ENCODE measurements around the gene PADI4.
A peak's percentile ranks its signal among the peaks of the same experiment; 100 is the strongest.

Gene PADI4

DNA sequence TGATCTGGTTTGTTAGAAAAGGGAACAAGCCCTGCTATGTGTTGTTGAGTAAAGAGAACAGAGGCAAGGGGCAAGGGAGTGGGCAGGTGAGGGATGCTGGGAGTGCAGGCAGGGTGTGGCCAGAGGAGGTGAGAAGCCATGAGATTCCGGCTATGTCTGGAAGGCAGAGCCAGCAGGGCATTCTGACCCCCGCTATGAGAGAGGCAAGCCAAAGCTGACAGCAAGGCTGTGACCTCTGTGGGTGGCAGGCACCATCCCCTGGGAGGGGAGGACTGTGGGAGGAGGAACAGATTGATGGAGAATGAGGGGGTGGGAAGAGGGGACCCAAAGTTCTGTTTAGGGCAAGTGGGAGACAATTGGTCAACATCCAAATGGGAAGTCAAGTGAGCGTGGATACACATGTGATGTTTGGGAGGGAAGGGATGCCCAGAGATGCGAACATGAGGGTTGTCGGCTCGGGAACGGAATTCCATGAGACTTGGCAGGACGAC lies 44.5 kb downstream of the PADI4 start:
- no peak for DNase-seq

DNA sequence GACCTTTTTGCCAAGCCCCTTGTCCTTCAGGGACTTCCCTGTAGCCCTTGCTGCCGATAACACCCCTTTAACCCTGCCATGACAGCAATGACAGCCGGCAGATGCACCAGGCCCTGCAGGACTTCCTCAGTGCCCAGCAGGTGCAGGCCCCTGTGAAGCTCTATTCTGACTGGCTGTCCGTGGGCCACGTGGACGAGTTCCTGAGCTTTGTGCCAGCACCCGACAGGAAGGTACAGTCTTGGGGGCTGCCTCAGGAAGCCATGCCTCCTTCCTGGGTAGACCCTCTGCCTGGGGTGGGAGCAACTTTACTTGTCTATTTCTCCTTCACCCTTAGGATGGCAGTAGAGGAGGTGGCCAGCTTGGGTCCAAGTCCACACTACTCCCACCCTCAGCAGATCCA lies 47.9 kb downstream of the PADI4 start:
- no peak for DNase-seq

DNA sequence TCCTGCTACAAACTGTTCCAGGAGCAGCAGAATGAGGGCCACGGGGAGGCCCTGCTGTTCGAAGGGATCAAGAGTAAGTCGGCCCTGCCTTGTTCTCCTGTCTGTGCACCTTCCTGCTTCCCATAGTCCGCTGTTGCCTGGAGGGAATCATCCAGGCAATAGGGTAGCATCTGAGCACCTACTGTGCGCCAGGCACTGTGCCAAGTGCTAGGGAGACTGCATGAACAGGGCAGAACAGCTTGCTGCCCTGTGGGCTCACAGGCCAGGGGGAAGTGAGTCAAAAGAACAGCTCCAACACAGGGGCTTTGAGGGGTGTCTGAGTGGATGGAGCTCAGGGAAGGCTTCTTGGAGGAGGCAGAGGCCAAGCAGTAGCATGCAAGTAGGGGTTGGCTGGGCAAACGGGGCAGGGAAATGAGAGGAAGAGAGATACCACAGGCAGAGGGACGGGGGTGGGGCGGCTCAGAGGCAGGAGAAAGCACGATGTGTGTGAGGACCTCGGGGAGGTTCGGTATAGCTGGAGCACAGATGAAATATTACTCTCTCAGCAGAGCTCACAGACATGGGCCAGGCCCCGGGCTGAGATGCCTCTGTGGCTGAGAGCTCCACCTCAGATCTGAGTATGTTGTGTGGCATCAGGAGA lies 48.5 kb downstream of the PADI4 start:
- DNase-seq = no peak

DNA sequence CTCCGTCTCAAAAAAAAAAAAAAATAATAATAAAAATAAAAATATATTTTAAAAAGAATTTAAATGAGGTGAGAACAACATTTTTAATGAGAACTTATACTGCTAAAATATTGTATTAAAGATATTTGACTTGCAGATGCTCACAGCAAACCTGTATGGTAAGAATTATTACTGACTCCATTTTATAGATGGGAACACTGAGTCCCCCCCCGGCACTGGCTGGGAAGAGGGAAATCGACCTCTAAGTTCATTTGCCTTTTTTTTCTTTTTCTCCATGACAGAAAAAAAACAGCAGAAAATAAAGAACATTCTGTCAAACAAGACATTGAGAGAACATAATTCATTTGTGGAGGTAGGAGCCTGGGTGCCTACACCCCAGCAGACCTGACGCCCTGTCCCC lies 50.6 kb downstream of the PADI4 start:
- no peak for DNase-seq

DNA sequence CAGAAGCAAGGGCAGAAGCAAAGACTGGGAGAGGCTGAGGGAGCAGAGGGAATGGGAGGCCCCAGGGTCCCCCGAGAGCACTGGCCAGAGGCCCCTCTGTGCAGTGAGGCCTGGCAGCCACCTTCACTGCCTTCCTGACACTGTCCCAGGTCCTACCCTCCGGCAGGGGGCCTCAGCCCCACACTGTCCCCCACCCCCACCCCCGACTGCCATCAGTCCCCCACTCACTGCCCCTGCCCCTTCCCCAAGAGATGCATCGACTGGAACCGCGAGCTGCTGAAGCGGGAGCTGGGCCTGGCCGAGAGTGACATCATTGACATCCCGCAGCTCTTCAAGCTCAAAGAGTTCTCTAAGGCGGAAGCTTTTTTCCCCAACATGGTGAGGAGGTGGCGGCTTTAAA lies 51.0 kb downstream of the PADI4 start:
- DNase-seq = no peak

DNA sequence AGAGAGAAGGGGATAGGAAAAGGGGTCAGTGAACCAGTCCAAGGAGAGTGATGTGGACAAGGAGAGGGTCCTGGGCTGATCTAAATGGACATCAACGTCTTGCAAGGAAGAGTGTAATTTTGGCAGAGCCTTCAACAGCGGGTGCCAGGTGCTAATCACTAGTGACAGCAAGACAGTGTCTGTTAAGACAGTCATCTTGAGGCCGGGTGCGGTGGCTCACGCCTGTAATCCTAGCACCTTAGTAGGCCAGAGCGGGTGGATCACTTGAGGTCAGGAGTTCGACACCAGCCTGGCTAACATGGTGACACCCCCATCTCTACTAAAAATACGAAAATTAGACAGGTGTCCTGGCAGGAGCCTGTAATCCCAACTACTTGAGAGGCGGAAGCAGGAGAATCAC lies 51.8 kb downstream of the PADI4 start:
- DNase-seq = no peak

DNA sequence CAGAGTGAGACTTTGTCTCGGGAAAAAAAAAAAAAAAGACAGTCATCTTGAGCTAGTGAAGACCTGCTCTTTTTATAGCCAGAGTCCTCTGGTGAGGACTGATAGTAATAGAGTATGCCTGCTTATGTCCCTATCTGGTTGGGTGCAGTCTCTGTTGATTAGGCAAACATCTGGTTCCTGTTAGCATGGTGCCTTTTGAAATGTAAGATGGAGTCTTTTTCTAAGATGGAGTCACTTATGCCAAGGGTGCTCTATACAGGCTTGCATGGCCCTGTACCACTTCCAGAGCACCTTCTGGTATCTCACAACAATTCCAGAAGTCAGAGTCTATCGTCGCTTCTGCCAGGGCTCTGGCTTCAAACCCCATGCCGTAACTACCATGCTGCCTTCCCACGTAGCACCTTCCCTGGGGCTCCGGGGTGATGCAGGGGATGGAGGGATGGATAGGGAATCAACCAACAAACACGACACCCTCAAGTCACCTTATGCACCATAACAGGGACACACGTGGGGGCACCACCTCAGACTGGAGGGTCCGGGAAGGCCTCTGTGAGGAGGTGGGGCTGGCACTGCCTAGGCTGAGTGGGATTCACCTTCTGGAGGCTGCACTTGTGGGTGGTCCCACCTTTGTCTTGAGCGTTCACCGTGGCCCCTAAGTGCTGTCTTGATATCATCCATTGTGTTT lies 52.4 kb downstream of the PADI4 start:
- no peak for DNase-seq

DNA sequence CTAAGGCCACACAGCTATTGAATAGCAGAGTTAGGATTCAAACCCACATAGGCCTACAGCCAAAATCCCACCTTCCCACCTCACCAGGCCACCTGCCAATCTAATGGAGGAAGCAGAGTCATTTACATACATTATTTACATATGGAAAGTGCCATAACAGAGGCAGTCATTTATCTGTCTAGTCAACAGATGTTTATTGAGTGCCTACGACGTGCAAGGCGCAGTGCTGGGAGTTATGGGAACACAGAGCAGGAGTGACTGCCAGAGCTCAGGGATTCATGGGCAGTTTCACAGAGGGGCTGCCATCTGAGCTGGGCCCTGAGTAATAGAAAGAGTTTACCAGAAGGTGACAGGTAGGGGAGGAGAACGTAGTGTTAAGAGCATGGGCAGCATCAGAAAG lies 53.7 kb downstream of the PADI4 start:
- no peak for DNase-seq

DNA sequence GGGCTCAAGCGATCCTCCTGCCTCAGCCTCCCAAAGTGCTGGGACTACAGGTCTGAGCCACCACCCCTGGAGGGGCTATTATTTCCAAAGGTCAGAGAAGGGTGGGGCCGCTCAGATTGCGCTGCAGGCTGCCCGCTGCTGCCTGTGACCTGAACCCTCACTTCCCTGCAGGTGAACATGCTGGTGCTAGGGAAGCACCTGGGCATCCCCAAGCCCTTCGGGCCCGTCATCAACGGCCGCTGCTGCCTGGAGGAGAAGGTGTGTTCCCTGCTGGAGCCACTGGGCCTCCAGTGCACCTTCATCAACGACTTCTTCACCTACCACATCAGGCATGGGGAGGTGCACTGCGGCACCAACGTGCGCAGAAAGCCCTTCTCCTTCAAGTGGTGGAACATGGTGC lies 55.4 kb downstream of the PADI4 start:
- DNase-seq = no peak

DNA sequence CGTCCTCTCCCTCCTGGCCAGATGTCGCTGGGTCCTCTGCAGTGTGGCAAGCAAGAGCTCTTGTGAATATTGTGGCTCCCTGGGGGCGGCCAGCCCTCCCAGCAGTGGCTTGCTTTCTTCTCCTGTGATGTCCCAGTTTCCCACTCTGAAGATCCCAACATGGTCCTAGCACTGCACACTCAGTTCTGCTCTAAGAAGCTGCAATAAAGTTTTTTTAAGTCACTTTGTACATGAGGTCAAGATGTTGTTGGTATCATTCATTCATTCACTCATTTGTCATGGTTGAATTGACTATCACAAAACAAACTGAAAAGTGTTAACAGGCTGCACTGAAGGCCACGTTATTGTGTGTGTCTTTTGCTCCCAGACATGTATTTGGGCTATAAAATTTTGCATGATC lies 55.8 kb downstream of the PADI4 start:
- no peak for DNase-seq

DNA sequence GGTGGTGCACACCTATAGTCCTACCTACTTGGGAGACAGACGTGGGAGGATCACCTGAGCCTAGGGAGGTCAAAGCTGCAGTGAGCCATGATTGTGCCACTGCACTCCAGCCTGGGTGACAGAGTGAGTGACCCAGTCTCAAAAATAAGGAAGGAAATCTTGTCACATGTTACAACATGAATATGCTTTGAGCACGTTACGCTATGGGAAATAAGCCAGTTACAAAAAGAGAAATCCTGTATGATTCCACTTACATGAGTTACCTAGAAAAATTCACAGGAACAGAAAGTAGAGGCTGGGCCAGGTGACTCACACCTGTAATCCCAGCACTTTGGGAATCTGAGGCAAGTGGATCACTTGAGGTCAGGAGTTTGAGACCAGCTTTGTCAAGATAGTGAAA lies 57.3 kb downstream of the PADI4 start:
- DNase-seq = no peak

DNA sequence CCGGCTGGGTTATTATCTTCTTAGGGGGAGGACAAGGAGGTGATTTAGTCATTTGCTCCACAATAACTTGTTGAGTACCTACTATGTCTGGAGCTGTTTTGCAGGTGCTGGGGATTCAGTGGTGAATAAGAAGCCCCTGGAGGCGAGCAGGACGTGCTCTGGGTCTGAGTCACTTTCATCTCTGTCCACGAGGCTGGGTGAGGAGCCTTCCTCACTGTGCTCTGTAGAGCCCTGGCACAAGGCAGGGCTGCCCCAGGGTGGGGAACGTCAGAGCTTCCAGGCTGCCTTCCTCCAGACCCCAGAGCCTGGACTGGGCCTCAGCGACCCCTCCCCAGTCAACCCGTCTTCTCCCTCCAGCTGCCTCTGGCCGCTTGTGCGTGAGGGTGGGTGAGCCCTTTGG lies 61.5 kb downstream of the PADI4 start:
- DNase-seq = peak; percentile 78

DNA sequence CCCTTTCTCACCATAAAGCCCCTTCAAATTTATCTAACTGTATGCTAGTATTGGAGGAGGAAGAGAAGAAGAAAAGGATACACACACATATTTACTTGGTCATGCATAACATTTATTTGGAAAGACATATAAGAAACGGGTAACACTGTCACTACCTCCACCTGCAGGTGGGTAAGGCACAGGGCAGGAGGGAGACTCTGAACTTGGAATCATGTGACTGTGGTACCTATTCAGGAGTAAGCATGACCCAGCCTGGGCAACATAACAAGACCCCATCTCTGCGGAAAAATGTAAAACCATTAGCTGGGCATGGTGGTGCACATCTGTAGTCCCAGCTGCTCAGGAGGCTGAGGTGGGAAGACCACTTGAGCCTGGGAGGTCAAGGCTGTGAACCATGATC lies 62.6 kb downstream of the PADI4 start:
- no peak for DNase-seq

DNA sequence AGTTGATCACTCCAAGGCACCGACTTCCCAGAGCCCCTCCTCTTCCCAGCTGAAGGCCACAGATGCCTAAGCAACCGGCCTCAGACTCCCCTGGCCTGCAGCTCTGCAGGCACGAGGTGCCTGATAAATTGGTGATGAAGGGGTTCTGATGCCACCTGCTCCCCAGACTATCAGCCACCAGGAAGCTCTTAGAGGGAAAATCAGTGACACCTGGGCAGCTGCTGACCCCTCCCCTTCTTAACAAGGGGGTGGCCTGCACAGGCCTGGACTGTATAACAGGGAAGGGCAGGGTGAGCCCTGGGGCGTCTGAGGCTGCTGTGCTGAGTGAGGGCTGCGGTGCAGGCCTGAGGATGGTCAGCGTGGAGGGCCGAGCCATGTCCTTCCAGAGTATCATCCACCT lies 63.9 kb downstream of the PADI4 start, which contains the start of gene PADI6:
TSS of gene PADI6 (plus strand) at position 301 of the 400 bp plus-strand sequence. CDS start at position 351, 50 bp downstream.
- no peak for DNase-seq

DNA sequence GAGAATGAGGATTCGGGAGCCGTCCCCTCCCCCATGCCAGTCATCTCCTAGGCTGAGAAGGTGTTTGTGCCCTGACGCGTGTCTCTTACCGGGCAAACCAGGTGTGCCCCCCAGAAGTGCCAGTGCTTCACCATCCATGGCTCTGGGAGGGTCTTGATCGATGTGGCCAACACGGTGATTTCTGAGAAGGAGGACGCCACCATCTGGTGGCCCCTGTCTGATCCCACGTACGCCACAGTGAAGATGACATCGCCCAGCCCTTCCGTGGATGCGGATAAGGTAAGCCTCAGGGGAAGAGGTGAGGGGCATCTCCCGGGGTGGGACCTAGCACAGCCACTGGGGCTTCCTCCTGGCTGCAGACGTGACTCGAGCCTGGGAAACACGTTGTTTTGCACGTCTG lies 65.0 kb downstream of the PADI4 start:
- no peak for DNase-seq

DNA sequence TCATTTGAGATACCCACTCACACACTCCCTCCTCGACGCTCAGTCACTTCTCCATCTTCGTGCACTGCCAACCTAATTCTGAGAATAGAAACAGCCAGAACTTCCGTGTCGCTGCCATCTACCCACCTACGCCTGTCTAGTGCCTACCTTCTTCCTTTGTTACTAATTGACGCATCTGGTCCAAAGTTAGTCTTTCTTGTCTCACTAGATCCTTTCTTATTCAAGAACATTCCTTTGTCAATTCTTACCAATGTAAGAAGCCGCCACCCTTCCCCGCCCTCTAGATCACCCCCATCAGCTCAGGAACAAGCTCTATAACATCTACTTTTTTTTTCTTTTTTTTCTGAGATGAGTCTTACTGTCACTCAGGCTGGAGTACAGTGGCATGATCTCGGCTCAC lies 67.7 kb downstream of the PADI4 start:
- no peak for DNase-seq

DNA sequence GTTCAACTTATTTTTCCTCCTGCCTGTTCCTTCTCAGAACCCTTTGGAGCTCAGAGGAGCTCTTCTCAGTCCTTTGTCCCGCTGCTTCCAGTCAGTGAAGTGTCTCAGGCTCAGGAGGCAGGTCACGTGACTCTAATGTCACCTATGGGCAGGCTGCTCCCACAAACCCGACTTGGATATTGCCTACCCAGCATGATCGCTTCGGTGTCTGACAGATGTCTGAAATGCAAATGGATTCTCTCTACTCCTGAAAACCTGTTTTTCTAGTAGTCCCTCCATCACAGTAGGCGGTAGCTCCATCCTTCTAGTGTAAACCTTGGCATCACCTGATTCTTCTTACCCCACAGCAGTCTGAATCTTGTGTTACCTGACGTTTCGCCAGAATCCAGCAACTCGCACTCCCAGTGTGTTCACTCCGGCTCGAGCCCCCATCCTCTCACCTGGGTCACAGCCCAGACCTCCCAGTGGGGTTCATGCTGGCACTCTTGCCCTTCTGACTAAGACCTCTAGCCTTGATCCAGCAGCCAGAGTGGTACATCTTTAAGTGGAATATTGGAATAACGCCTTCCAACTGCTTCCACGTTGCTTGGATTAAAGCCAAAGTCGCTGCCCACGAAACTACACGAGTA lies 69.4 kb downstream of the PADI4 start:
- DNase-seq = no peak

DNA sequence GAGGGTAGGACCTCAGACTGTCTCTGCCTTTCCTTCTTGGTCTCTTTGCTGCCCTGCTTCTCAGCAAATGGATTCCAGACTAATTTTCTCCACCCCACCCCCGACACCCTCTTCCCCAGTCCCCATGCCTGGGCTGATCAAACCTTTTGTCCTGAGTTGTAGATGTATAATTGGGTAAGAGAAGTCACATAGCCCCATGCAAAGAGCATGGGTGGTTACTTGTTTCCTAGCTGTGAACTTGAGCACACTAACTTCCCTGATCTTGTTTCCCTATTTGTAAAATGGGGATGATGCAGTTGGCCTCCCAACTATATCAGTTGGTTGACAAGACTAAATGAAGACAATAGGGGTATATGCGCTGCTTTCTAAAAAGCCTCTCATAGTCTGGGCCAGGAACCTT lies 73.2 kb downstream of the PADI4 start:
- no peak for DNase-seq

DNA sequence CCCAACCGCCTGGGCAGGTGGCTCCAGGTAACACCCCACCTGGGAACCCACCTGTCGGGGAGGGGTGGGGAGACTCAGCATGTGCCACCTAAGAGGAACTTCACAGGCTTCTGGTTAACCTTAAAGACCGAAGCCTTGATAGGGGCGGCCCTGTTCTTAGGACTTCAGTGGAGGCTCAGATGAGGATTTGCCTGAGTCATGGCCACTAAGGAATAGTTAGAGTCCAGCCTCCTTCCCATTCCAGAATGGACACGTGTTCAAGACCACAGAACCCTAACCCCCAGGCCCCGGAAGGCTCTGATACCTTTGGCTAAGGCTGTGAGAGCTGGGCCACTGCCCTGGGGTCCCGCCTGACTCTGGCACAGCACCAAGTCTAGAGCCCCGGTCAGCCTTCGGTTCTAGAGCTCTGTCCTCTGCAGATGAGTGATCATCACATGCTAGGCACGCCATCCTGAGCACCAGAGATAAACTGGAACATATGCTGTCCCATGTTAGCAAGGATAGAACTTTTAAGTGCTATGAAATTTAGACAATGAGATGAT lies 84.3 kb downstream of the PADI4 start:
- DNase-seq = no peak

DNA sequence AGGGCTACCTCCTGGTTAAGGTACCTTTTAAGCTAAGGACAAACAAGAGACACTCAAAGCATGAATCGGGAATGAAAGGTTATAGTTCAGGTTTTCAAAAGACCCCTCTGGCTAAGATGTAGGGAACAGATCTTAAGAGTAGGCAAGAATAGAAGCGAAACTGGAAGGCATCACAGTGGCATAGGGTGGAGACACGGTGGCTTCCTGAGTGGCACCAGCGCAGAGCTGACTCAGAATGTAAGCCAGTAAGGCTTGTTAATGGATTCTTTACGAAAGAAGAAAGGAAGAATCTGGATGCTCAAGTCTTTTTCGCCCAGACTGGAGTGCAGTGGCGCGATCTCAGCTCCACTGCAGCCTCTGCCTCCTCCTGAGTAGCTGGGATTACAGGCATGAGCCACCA lies 85.2 kb downstream of the PADI4 start:
- DNase-seq = no peak

DNA sequence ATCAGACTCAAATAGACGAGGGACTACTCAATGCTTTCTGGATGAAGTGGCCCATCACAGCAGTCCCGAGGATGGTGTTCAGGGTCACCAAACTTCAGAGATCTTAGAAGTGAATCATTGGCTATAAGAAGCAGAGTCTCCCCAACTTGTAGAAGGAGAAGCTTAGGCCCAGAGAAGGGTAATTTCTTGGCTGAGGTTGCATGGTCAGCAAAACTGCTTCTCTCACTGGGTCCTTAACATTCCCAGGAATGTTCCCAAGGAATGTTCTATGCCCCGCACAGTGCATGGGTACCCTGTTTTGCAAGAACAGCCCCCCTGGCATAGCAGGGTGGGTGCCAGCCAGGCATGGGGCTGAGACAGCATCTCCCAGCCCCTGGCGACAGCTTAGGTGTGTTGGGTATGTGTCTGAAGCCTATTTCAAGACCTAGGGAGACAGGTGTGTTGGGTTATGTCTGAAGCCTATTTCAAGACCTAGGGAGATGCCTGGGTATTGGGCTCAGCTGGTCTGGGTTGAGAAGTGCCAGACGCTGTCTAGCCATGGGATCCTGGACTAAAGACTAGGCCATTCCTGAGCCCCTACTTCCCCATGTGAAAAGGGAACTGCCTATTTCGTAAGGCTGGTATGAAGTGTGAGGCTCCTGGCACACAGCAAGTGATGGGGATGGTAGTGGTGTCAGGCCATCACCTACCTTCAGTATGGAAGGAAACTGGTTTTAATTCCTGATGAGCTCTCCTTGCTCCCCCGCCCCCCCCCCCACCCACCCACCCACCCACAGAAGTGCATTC lies 90.1 kb downstream of the PADI4 start:
- no peak for DNase-seq

DNA sequence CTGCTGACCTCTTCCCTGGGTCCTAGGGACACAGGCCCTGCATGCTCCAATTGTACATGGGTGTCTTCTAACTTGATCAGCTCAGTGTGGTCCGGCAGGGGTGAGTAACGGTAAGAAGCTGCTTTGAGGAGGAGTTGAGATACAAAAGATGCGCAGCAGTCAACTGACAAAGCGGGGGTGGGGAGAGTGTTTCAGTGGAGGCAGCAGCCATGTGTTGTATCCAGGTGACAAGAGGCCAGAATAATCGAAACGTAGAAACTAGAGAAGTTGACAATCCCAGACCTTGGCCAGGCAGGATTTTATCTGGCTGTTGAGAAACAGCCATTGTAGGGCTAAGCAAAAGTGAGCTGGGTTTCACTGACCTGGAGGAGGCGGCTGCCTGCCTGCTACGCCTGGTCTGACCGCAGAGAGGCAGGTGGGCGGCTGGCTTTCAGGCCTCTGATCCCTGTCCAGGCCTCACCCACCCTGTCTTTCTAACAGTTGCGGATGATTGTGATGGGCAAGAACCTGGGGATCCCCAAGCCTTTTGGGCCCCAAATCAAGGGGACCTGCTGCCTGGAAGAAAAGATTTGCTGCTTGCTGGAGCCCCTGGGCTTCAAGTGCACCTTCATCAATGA lies 92.8 kb downstream of the PADI4 start:
- no peak for DNase-seq

DNA sequence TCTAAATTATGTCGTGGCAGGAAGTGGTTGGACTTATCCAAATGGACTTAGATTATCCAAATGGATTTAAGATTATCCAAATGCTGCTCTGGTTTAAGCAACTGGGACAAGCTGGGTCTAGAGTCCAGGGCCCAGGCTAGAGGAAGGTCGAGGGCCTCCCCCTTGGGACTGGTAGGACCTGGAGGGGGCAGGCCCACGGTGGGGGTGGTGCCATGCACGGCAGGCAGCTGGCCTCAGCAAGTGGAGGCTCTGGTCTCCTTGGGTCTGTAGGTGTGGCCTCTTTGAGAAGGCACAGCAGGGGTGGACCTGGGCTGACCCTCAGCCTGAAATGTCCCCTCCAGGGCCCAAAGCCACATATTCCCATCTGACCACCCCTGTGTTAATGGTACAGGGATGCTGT lies 93.8 kb downstream of the PADI4 start:
- no peak for DNase-seq
